NCI-H1436 treated with DMSO at 0.1 percent for 48 hours (cell line): Measurements from ENCODE around the gene INTS2.
A peak's percentile ranks its signal among the peaks of the same experiment; 100 is the strongest.
"Not testable (repeated sequence)": the region's sequence is repeated elsewhere in the genome, so short reads cannot be mapped to it uniquely, and the experiment has no call there.

Source experiments
- DNase-seq: peaks from one replicate; lab custom pipeline; 2025; lab: John Stamatoyannopoulos, UW

Gene INTS2

DNA sequence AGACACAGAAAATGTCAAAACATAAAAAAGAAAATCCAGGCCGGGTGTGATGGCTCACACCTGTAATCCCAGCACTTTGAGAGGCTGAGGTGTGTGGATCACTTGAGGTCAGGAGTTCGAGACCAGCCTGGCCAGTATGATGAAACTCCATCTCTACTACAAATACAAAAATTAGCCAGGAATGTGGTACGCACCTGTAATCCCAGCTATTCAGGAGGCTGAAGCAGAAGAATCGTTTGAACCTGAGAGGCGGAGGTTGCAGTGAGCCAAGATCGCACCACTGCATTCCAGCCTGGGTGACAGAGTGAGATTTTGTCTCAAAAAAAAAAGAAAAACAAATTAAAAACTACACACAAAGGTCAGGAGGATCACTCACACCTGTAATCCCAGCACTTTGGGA, 40.0 kb downstream of the INTS2 start:
- DNase-seq, result not testable (repeated sequence)

DNA sequence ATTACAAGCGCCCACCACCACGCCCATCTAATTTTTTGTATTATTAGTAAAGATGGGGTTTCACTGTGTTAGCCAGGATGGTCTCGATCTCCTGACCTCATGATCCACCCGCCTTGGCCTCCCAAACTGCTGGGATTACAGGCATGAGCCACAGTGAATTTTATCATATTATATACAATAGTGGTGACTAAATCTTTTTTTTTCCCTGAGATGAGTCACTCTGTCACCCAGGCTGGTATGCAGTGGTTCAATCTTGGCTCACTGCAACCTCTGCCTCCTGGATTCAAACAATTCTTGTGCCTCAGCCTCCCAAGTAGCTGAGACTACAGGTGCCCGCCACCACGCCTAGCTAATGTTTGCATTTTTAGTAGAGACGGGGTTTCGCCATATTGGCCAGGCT, 41.9 kb downstream of the INTS2 start:
- not testable (repeated sequence) for DNase-seq

GRCh38 chr17:61884864-61885263, 42.9 kb downstream of the INTS2 start:
- no peak for DNase-seq

DNA sequence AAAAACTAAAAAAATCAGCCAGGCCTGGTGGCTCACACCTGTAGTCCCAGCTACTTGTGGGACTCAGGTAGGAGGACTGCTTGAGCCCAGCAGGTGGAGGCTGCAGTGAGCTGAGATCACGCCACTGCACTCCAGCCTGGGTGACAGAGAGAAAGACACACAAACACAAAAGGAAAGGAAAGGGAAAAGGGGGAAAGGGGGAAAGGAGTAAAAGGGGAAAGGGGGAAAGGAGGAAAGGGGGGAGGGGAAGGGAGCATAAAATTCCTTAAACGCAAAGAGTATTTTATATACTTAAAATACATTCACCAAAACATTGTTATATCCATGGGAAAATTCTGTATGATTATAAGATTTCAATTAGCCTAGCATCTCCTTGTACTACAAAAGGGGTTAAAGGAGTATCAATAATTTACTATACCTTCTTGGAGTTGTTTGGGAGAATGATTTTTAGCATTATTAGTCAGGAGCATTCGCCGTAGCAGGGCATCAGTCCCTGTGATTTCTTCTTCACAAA, 47.1 kb downstream of the INTS2 start:
- DNase-seq, result no peak

DNA sequence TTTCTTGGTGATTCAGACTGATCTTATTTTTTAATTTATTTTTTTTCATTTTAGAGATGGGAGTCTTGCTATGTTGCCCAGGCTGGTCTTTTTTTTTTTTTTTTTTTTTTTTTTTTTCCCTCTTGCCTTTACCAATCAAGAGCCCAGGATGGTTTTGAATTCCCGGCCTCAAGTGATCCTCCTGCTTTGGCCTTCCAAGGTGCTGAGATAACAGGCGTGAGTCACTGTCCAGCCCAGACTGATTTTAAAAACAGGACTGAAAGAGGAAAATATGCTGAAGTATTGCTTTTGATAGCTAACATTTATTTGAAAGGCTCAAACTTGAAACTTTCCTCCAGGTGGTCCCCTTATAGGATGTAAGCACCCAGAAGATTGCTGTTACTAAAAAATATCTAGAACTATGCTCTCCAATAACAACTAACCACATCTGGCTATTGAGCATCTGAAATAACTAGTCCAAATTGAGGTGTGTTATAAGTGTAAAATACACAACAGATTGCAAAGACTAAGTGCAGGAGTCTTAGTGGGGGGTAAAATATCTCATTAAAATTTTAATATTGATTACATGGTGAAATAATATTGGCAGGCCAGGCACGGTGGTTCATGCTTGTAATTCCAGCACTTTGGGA, 48.7 kb downstream of the INTS2 start:
- DNase-seq, result no peak

DNA sequence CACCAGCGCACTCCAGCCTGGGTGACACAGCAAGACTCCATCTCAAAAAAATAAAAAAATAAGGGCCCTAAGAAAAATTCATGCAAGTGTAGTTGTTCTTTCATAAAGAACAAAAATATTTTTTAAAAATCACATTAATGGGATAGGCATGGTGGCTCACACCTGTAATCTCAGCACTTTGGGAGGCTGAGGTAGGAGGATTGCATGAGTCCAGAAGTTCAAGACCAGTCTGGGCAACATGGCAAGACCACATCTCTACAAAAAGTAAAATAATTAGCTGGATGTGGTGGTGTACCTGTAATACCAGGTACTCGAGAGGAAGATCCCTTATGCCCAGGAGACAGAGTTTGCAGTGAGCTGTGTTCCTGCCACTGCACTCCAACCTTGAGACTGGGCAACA, 49.3 kb downstream of the INTS2 start:
- no peak for DNase-seq

GRCh38 chr17:61877837-61878236, 49.9 kb downstream of the INTS2 start:
- no peak for DNase-seq

GRCh38 chr17:61875804-61876203, 52.0 kb downstream of the INTS2 start:
- DNase-seq, result no peak

DNA sequence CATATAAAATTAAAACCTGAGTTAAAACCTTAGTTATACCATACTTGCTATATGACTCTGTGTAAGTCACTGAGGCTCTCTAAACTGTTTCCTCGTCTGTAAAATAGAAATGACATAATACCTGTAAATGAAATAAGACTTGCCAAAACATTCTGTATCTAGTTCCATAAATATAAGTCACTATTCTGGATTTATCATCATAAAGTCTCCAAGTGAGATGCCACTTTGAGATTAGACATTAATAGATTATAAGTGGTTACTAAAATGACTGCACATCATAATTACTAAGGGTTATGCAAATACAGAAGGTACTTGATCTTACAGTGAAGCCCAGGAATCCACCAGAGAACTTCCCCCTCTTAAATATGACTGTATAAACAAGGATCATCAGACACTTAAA, 52.5 kb downstream of the INTS2 start:
- DNase-seq, result no peak

GRCh38 chr17:61874075-61874474, 53.7 kb downstream of the INTS2 start:
- DNase-seq, result no peak

- no peak for DNase-seq
Observed at GRCh38 chr17:61872099-61872498, 55.7 kb downstream of the INTS2 start.

- DNase-seq, result no peak
Observed at GRCh38 chr17:61869138-61869537, 58.6 kb downstream of the INTS2 start.

GRCh38 chr17:61868074-61868473, 59.7 kb downstream of the INTS2 start:
- no peak for DNase-seq

DNA sequence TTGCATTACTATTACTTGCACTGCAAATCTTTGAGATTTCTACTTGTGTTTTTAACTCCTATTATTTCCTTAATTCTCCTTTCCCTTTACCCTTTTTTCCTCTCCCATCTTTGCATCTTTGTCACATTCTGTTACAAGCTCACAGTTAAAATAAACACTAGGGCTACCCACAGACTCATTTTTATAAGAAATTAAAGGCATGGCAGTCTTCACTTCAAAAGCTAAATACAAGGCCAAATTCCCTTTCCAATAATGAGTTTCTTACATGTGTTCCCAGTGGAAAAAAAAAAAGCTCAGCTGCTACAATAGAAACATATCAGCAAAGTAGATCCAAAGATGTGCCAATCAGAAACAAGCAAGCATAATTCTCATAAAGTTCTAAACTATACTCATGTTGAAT, 60.7 kb downstream of the INTS2 start:
- DNase-seq, result no peak

GRCh38 chr17:61863801-61864126, 64.0 kb downstream of the INTS2 start:
- no peak for DNase-seq

DNA sequence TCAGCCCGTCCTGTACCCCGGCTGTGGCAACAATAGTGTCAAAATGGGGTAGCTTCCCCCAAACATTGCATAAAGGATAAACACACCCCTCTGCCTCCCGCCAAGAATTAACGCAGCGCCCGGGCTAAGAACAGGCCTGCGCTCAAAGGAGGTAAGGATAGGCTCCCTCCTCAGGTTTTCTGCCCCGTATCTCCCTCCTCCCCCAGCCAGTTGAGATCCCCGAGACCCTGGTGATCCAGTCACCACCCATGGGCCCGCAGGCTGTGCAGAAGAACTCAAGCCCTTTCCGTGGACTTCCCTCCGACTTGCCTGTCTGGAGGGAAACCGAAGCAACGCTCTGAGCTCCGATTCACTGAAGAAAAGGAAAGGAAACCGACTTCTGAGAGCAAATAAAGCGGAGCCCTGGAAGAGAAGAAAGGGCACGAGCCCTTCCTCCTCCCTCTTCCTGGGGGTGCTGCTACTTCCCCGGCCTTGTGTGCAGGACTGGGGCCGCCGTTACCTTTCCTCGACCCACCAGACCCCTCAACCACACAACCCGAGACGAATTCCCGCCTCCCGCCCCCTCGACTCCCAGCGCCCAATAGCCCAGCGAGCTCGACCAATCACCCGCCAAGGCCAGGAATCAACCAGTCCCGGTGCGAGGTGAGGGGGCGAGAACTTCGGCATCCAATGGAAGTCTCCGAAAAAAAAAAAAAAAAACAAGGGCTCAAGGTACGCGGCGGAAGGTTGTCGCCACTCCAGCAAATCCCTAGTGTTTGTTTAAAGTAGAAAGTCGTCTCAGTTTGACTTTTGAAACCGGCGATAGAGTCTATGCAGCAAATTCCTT, 64.6 kb downstream of the INTS2 start, which contains the start of gene BRIP1:
Gene BRIP1, minus strand, starts transcription at position 554 of the 826 bp plus-strand sequence. CDS start 1,989 bp downstream, outside the sequence.
- peak; percentile 79 for DNase-seq

DNA sequence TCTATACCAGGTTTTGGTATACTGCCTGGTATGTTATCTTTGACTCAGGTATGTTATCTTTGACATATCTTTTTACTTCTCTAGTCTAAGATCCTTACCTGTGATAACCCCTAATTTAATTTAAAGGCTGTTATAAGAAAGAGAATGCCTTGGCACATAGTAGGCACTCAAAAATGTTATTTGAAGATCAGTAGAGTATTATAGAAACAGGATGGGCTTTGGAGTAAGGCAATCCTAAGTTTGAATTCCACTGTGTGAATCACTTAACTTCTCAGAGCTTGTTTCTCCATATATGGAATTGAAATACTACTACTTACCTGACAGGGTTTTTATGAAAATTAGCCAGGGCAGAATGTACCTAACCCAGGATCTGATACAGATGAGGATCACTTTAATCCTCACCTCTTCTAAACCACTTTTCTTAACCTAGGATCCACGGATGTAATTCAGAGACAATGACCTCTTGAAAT, 65.6 kb downstream of the INTS2 start:
- no peak for DNase-seq

- DNase-seq, result not testable (repeated sequence)
Observed at GRCh38 chr17:61860397-61860796, 67.4 kb downstream of the INTS2 start.

- no peak for DNase-seq
Observed at GRCh38 chr17:61856035-61856434, 71.7 kb downstream of the INTS2 start.

DNA sequence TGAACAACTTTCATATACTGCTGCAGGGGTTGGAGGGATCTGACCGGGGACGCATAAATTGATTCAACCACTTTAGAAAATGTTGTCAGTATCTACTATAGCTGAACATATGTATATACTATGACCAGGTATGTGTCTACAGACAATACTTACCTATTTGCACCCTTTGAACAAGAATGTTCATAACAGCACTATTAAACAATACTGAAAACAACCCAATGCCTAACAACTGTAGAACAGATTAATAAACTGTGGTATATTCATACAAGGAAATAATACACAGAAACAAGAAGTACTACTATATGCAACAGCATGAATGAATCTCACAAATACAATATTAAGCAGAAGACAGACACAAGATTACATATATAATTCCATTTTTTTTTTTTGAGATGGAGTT, 74.9 kb downstream of the INTS2 start:
- no peak for DNase-seq

GRCh38 chr17:61849674-61850073, 78.1 kb downstream of the INTS2 start:
- DNase-seq, result no peak

DNA sequence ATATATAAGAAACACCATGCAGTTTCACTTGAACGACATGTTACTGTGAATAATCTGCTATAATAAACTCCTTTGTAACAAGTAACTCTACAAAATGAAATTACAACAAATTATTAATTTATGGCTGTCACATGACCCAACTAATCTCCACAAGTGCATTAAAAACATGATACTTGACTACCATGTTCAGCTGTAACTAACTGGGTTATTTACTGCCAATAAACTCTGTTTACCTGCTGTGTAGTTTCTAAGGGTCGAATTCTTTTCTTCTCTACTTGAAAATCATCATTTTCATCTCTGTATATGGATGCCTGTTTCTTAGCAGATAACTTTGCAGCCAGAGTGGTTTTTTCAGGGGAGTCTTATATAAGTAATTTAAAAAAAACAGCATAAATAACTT, 78.9 kb downstream of the INTS2 start:
- no peak for DNase-seq

DNA sequence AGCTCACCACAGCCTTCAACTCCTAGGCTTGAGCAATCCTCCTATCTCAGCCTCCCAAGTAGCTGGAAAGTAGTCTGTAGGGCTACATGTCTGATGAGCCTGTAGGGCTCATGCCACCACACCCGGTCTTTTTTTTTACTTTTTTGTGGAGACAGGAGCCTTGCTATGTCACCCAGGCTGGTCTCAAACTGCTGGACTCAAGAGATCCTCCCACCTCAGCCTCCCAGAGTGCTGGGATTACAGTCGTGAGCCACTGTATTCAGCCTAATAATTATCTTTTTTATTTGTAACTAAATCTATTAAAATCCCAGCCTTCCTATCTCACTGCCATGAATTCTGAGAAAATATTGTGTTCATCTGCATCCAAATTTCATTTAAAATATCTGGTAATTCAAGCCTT, 79.5 kb downstream of the INTS2 start:
- DNase-seq, result no peak
